ENCODE results near the gene AAK1. TPM values are rescaled to one million over a fixed set of nuclear protein-coding genes. Genes with fewer than 3 reads are reported as not detected.
"Not testable (repeated sequence)": the region's sequence is repeated elsewhere in the genome, so short reads cannot be mapped to it uniquely, and the experiment has no call there.

AAK1 gene
- total RNA-seq, 1 donor from 2014 or later: 72.6 TPM

DNA sequence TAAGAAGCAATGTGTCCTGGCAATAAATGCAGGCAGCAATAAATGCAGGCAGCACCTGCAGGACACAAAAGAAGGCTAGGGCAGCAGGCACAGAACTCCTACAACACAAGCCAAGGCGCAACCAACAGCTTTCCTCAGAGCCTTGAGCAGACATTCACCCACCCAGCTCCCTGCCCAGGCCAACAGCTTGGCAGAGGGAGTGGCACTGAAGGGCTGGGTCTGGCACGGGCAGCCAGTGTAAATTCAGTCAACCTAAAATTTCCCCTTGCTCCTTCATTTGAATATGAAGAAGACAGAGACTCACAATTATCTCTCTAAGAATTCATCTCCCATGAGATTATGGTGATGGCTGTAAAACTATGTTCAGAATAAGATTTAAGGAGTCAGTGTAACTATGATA, 35.4 kb downstream of the AAK1 start:
- intact Hi-C loops (cut with DNase I): no loop called here
- Histone ChIP-seq H3K27ac (no peak overlapping the region), H3K4me1 (peaks cover 5% of the 10 kb centered on the region), H3K27me3 (no peaks in the 10 kb centered on the region), H3K36me3 (no peaks in the 10 kb centered on the region), H3K4me3 (no peak overlapping the region), H3K9me3 (no peaks in the 10 kb centered on the region)
- DNase-seq (no peak), ATAC-seq (no peak)
- TF ChIP-seq, protein P1, sequence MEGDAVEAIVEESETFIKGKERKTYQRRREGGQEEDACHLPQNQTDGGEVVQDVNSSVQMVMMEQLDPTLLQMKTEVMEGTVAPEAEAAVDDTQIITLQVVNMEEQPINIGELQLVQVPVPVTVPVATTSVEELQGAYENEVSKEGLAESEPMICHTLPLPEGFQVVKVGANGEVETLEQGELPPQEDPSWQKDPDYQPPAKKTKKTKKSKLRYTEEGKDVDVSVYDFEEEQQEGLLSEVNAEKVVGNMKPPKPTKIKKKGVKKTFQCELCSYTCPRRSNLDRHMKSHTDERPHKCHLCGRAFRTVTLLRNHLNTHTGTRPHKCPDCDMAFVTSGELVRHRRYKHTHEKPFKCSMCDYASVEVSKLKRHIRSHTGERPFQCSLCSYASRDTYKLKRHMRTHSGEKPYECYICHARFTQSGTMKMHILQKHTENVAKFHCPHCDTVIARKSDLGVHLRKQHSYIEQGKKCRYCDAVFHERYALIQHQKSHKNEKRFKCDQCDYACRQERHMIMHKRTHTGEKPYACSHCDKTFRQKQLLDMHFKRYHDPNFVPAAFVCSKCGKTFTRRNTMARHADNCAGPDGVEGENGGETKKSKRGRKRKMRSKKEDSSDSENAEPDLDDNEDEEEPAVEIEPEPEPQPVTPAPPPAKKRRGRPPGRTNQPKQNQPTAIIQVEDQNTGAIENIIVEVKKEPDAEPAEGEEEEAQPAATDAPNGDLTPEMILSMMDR (IDR thresholded peaks at IDR 0.05): no peak

GRCh38 chr2:69606771-69607170, 36.8 kb downstream of the AAK1 start:
- H3K9me3 ChIP-seq; H3K27me3 ChIP-seq; DNase-seq; H3K36me3 ChIP-seq; H3K4me3 ChIP-seq; intact Hi-C loops (cut with DNase I); H3K4me1 ChIP-seq; ATAC-seq; H3K27ac ChIP-seq: not testable (repeated sequence)

- Histone ChIP-seq H3K9me3 (no peaks in the 10 kb centered on the region), H3K27ac (no peak overlapping the region), H3K4me3 (no peak overlapping the region), H3K27me3 (no peaks in the 10 kb centered on the region), H3K4me1 (peaks cover 9% of the 10 kb centered on the region), H3K36me3 (no peaks in the 10 kb centered on the region)
- intact Hi-C loops (cut with DNase I): no loop called here
- TF ChIP-seq, protein P1 (IDR thresholded peaks at IDR 0.05): no peak
- no peak for ATAC-seq
- no peak for DNase-seq
Observed at GRCh38 chr2:69605284-69605683, 38.3 kb downstream of the AAK1 start.

- Histone ChIP-seq H3K27me3 (no peaks in the 10 kb centered on the region), H3K4me1 (peaks cover 9% of the 10 kb centered on the region), H3K27ac (no peak overlapping the region), H3K4me3 (no peak overlapping the region), H3K36me3 (no peaks in the 10 kb centered on the region), H3K9me3 (no peaks in the 10 kb centered on the region)
- TF ChIP-seq, protein P1 (IDR thresholded peaks at IDR 0.05): no peak
- peak; percentile 60 for ATAC-seq
- intact Hi-C loops (cut with DNase I): no loop called here
- DNase-seq: no peak
Observed at GRCh38 chr2:69604836-69605235, 38.7 kb downstream of the AAK1 start.

DNA sequence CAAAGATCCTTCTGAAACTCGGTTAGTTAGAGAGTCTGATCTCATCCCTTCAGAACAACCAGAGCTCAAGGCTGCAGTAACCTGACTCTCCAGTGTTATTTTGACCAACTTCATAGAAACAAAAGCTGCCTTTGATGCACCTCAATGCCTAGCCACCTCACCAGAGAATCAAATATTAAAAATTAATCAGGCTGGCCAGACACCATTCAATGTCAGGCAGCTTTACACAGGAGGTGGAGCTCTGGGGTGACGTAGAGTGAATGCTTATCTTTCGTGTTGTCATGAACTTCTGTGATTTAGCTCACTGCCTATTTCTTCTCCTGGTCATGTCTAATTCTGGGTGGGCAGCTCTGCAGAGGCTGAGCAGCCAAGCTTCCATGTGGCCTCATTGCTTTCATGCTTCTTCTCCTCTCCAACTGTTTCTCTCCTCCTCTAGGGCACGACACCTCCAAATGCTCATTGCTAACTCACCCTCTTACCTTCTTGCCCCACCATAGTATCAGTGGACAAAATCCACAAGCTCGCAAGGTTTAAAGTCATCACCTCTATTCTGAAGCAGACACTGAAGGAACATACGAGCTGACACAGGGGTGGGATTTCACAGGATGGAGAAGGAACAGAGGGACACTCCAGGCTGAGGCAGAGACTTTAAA, 39.4 kb downstream of the AAK1 start:
- H3K4me1 ChIP-seq: peaks cover 9% of the 10 kb centered on the region
- no peak overlapping the region for H3K27ac ChIP-seq
- H3K27me3 ChIP-seq: no peaks in the 10 kb centered on the region
- DNase-seq (no peak), ATAC-seq (no peak)
- no peaks in the 10 kb centered on the region for H3K36me3 ChIP-seq
- H3K9me3 ChIP-seq: no peaks in the 10 kb centered on the region
- TF ChIP-seq, protein P1 (IDR thresholded peaks at IDR 0.05): no peak
- intact Hi-C loops (cut with DNase I): no loop called here
- no peak overlapping the region for H3K4me3 ChIP-seq

- no peaks in the 10 kb centered on the region for H3K36me3 ChIP-seq
- ATAC-seq: no peak
- no peak overlapping the region for H3K4me3 ChIP-seq
- no peaks in the 10 kb centered on the region for H3K9me3 ChIP-seq
- no peak for DNase-seq
- H3K27me3 ChIP-seq: no peaks in the 10 kb centered on the region
- H3K4me1 ChIP-seq: peaks cover 9% of the 10 kb centered on the region
- intact Hi-C loops (cut with DNase I): no loop called here
- TF ChIP-seq, protein P1 (IDR thresholded peaks at IDR 0.05): no peak
- H3K27ac ChIP-seq: no peak overlapping the region
Observed at GRCh38 chr2:69603146-69603743, 40.3 kb downstream of the AAK1 start.

All from upper lobe of right lung (tissue), 1 donor.